PFSK-1 (cell line): Measurements from ENCODE around the gene C6.

Source experiments
- TAF1 ChIP-seq: IDR thresholded peaks from 2 replicates; pipeline ENCODE4 v1.6.1; 2012; ENCODE audit warnings: low read length, control low read depth, borderline replicate concordance; ENCODE audit not compliant: insufficient read depth
- TF ChIP-seq, protein P1 (sequence below), 2 experiments: IDR thresholded peaks; 2 replicates each; pipeline versions ENCODE4 v1.6.1 to v1.8.0; 2011 to 2012; ENCODE audit warnings: low read depth in 2 of 2, low read length in 2 of 2, control low read depth in 1 of 2, inconsistent platforms in 1 of 2, mild to moderate bottlenecking in 1 of 2, moderate library complexity in 1 of 2; ENCODE audit not compliant: insufficient read depth in 1 of 2

DNA sequence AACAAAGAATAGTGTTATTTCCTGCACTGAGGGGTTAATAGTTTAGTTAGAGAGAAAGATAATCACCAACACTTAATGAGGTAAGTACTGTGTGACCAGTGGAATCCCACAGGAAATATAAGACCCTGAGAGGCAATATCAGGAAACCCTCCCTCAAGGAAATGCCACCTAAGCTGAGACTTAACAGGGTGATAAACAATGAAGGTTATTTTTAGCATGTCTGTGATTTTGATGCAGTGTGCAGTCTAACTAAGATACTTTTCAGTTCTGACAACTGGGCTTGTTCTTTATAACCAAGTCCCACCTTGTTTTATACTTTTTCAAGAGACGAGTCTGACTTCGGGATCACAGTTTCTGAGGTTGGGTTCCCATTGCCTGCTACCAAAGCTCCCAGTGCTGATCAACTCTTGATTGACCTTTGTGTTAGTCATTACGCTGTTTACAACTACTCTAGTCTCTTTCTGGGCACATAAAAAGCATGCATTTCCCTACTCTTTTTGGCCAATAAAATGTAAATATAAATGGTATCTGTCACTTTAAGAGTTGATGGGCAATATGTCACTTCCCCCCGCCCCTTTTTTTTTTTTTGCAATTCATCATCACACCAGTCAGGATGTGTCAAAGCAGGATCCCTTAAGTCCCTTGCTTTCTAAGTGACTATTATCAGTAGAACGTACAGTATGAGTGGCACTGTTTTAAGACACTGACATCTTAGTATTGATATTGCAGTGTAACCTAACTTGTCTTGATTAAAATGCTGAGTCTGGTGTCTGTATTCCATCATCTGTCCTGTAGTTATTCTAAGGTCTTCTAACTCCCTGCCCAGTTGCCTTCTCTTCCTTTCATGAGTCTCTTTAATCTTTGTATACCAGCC is 31.4 kb downstream of the C6 start:
- no peak for TF ChIP-seq TAF1
- TF ChIP-seq, protein P1, sequence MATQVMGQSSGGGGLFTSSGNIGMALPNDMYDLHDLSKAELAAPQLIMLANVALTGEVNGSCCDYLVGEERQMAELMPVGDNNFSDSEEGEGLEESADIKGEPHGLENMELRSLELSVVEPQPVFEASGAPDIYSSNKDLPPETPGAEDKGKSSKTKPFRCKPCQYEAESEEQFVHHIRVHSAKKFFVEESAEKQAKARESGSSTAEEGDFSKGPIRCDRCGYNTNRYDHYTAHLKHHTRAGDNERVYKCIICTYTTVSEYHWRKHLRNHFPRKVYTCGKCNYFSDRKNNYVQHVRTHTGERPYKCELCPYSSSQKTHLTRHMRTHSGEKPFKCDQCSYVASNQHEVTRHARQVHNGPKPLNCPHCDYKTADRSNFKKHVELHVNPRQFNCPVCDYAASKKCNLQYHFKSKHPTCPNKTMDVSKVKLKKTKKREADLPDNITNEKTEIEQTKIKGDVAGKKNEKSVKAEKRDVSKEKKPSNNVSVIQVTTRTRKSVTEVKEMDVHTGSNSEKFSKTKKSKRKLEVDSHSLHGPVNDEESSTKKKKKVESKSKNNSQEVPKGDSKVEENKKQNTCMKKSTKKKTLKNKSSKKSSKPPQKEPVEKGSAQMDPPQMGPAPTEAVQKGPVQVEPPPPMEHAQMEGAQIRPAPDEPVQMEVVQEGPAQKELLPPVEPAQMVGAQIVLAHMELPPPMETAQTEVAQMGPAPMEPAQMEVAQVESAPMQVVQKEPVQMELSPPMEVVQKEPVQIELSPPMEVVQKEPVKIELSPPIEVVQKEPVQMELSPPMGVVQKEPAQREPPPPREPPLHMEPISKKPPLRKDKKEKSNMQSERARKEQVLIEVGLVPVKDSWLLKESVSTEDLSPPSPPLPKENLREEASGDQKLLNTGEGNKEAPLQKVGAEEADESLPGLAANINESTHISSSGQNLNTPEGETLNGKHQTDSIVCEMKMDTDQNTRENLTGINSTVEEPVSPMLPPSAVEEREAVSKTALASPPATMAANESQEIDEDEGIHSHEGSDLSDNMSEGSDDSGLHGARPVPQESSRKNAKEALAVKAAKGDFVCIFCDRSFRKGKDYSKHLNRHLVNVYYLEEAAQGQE (IDR thresholded peaks at IDR 0.05; ENCODE audit: insufficient read depth in 1 of 2, low read depth in 2 of 2, low read length in 2 of 2), result no peak
